ENCODE results near the gene FSTL5. TPM values are rescaled to one million over a fixed set of nuclear protein-coding genes. Genes with fewer than 3 reads are reported as not detected.

FSTL5 gene
- total RNA-seq, 1 experiment from 2014 or later = 0.55 TPM

GRCh38 chr4:162075726-162076125 lies 88.1 kb downstream of the FSTL5 start (continued):
- no peak for TF ChIP-seq ZSCAN18 (CRISPR knock-in tag; IDR thresholded peaks at IDR 0.05)
- no peak for TF ChIP-seq ZNF263 (CRISPR knock-in tag; IDR thresholded peaks at IDR 0.05; ENCODE audit: low read depth)
- TF ChIP-seq ZNF512 (CRISPR knock-in tag; IDR thresholded peaks at IDR 0.05; ENCODE audit: borderline replicate concordance) = no peak
- TF ChIP-seq NFE2L1 (CRISPR knock-in tag; IDR thresholded peaks at IDR 0.05) = no peak
- no peak for TF ChIP-seq TP53 (CRISPR knock-in tag; IDR thresholded peaks at IDR 0.05)
- TF ChIP-seq IRF2 (CRISPR knock-in tag; IDR thresholded peaks at IDR 0.05; ENCODE audit: borderline replicate concordance, low read depth) = no peak
- no peak for TF ChIP-seq ESRRA (CRISPR knock-in tag; IDR thresholded peaks at IDR 0.05; ENCODE audit: borderline replicate concordance)
- no peak for TF ChIP-seq E2F1 (CRISPR knock-in tag; IDR thresholded peaks at IDR 0.05)
- no peak for TF ChIP-seq ZNF396 (CRISPR knock-in tag; IDR thresholded peaks at IDR 0.05; ENCODE audit: borderline replicate concordance)

- Mint-ChIP-seq H3K4me3 (no peak overlapping the region), H3K4me1 (peaks cover 24% of the 10 kb centered on the region), H3K36me3 (no peaks in the 10 kb centered on the region), H3K27ac (peak overlapping the region; percentile 99), H3K9me3 (peaks cover 7% of the 10 kb centered on the region; the same call in 1 of the 2 replicates), H3K27me3 (ENCODE audit: low read depth) (no peaks in the 10 kb centered on the region)
- no peak for DNase-seq (ENCODE audit: low spot score)
- ChIA-PET CTCF (no interaction called here), POLR2A (no interaction called here)
- TF ChIP-seq JUN (CRISPR knock-in tag; IDR thresholded peaks at IDR 0.05) (no peak), USF2 (CRISPR knock-in tag; IDR thresholded peaks at IDR 0.05) (no peak), TEAD1 (CRISPR knock-in tag; IDR thresholded peaks at IDR 0.05) (no peak)
- peak; percentile 91 for ATAC-seq
Observed at GRCh38 chr4:162061214-162061613, 102.6 kb downstream of the FSTL5 start.

- H3K4me3 Mint-ChIP-seq = no peak overlapping the region
- peaks cover 24% of the 10 kb centered on the region for H3K4me1 Mint-ChIP-seq
- DNase-seq (ENCODE audit: low spot score) (no peak), ATAC-seq (no peak)
- TF ChIP-seq SOX15 (CRISPR knock-in tag; IDR thresholded peaks at IDR 0.05) (no peak), ARID4B (CRISPR knock-in tag; IDR thresholded peaks at IDR 0.05; ENCODE audit: borderline replicate concordance) (no peak), TP53 (CRISPR knock-in tag; IDR thresholded peaks at IDR 0.05) (no peak), ZNF263 (CRISPR knock-in tag; IDR thresholded peaks at IDR 0.05; ENCODE audit: low read depth) (no peak), USF1 (CRISPR knock-in tag; IDR thresholded peaks at IDR 0.05) (no peak), TEAD1 (CRISPR knock-in tag; IDR thresholded peaks at IDR 0.05) (no peak), ZNF219 (CRISPR knock-in tag; IDR thresholded peaks at IDR 0.05; ENCODE audit: borderline replicate concordance) (no peak), OVOL2 (CRISPR knock-in tag; IDR thresholded peaks at IDR 0.05; ENCODE audit: borderline replicate concordance) (no peak), TEAD4 (CRISPR knock-in tag; IDR thresholded peaks at IDR 0.05) (no peak), CDX4 (CRISPR knock-in tag; IDR thresholded peaks at IDR 0.05; ENCODE audit: borderline replicate concordance) (no peak)
- no peaks in the 10 kb centered on the region for H3K9me3 Mint-ChIP-seq
- CTCF ChIA-PET = no interaction called here
- POLR2A ChIA-PET = no interaction called here
- H3K36me3 Mint-ChIP-seq = no peaks in the 10 kb centered on the region
- no peaks in the 10 kb centered on the region for H3K27me3 Mint-ChIP-seq (ENCODE audit: low read depth)
- no peak overlapping the region for H3K27ac Mint-ChIP-seq
Observed at GRCh38 chr4:162059656-162060055, 104.1 kb downstream of the FSTL5 start.
